WTC11 (cell line): ENCODE measurements around the gene BDKRB2. TPM values are rescaled to one million over a fixed set of nuclear protein-coding genes. Genes with fewer than 3 reads are reported as not detected.

Experiments used
- ATAC-seq: fragments of 200-7000 bp; cut with Tn5 transposase; 2 replicates; pipeline ENCODE4 v1.10.0; 2021; ENCODE audit warnings: mild to moderate bottlenecking, moderate library complexity
- CTCF ChIA-PET: fragments of 300-600 bp; sonication (Branson Sonifier 250); formaldehyde crosslinking; loops from one replicate; lab custom pipeline; 2021; ENCODE audit warnings: antibody characterized with exemption; lab: Charles Lee
- POLR2A ChIA-PET: fragments of 350-600 bp; sonication (Branson Sonifier 250); formaldehyde crosslinking; loops from one replicate; lab custom pipeline; 2021; ENCODE audit warnings: antibody characterized with exemption; lab: Charles Lee
- DNase-seq: peaks from one replicate; pipeline ENCODE4 v3.0.0; 2021; ENCODE audit warnings: low spot score
- H3K27ac Mint-ChIP-seq: 2 replicates; pipeline ENCODE4 v1.8.0; 2021; ENCODE audit warnings: mixed read lengths
- H3K27me3 Mint-ChIP-seq: 2 replicates; pipeline ENCODE4 v1.8.0; 2021; ENCODE audit warnings: low read depth, mild to moderate bottlenecking, moderate library complexity, mixed read lengths
- H3K36me3 Mint-ChIP-seq: 2 replicates; pipeline ENCODE4 v1.8.0; 2021; ENCODE audit warnings: mixed read lengths
- H3K4me1 Mint-ChIP-seq: 2 replicates; pipeline ENCODE4 v1.8.0; 2022; ENCODE audit warnings: mixed read lengths
- H3K4me3 Mint-ChIP-seq: 2 replicates; pipeline ENCODE4 v1.8.0; 2021; ENCODE audit warnings: mild to moderate bottlenecking, moderate library complexity, mixed read lengths
- H3K9me3 Mint-ChIP-seq: 2 replicates; pipeline ENCODE4 v1.8.0; 2021; ENCODE audit warnings: mixed read lengths
- CREB1 ChIP-seq: sonication (generic); formaldehyde crosslinking; IDR thresholded peaks from 2 replicates; pipeline ENCODE4 v1.8.0; 2023; ENCODE audit warnings: mild to moderate bottlenecking, missing genetic modification reagents
- EMX1 ChIP-seq: fragments of 250-450 bp; sonication (Bioruptor Pico); IDR thresholded peaks from 2 replicates; pipeline ENCODE4 v1.8.0; 2021; ENCODE audit warnings: mild to moderate bottlenecking
- FOXK1 ChIP-seq: sonication (generic); formaldehyde crosslinking; IDR thresholded peaks from 2 replicates; pipeline ENCODE4 v1.8.0; 2022; ENCODE audit warnings: mild to moderate bottlenecking, moderate library complexity, missing genetic modification reagents
- FOXP4 ChIP-seq: sonication (generic); formaldehyde crosslinking; IDR thresholded peaks from 2 replicates; pipeline ENCODE4 v1.8.0; 2022; ENCODE audit warnings: mild to moderate bottlenecking, missing genetic modification reagents
- GABPB1 ChIP-seq: sonication (generic); formaldehyde crosslinking; IDR thresholded peaks from 2 replicates; pipeline ENCODE4 v1.8.1; 2023; ENCODE audit warnings: mild to moderate bottlenecking, missing genetic modification reagents
- GTF2I ChIP-seq: fragments of 250-450 bp; sonication (Bioruptor Pico); conservative IDR thresholded peaks from 2 replicates; pipeline ENCODE4 v1.4.0; 2021; ENCODE audit warnings: mild to moderate bottlenecking
- MAX ChIP-seq: sonication (generic); formaldehyde crosslinking; IDR thresholded peaks from 2 replicates; pipeline ENCODE4 v1.8.0; 2022; ENCODE audit warnings: mild to moderate bottlenecking, missing genetic modification reagents
- NFE2L1 ChIP-seq: sonication (generic); formaldehyde crosslinking; IDR thresholded peaks from 2 replicates; pipeline ENCODE4 v1.8.1; 2023; ENCODE audit warnings: missing genetic modification reagents
- NFYB ChIP-seq: sonication (generic); formaldehyde crosslinking; conservative IDR thresholded peaks from 2 replicates; pipeline ENCODE4 v1.8.0; 2022; ENCODE audit warnings: low read depth, missing genetic modification reagents
- PRRX2 ChIP-seq: fragments of 250-450 bp; sonication (Bioruptor Pico); IDR thresholded peaks from 2 replicates; pipeline ENCODE4 v1.8.0; 2021; ENCODE audit warnings: mild to moderate bottlenecking
- SMAD3 ChIP-seq: sonication (generic); formaldehyde crosslinking; IDR thresholded peaks from 2 replicates; pipeline ENCODE4 v1.8.0; 2022; ENCODE audit warnings: missing genetic modification reagents, mild to moderate bottlenecking, borderline replicate concordance
- SOX15 ChIP-seq: fragments of 250-450 bp; sonication (Bioruptor Pico); IDR thresholded peaks from 2 replicates; pipeline ENCODE4 v1.9.0; 2021; ENCODE audit warnings: mild to moderate bottlenecking
- STAT6 ChIP-seq: sonication (generic); formaldehyde crosslinking; conservative IDR thresholded peaks from 2 replicates; pipeline ENCODE4 v1.8.1; 2023; ENCODE audit warnings: mild to moderate bottlenecking, low read depth, missing genetic modification reagents, moderate library complexity
- ZNF219 ChIP-seq: sonication (generic); formaldehyde crosslinking; IDR thresholded peaks from 2 replicates; pipeline ENCODE4 v1.8.0; 2023; ENCODE audit warnings: missing genetic modification reagents, mild to moderate bottlenecking, borderline replicate concordance
- ZNF317 ChIP-seq: sonication (generic); formaldehyde crosslinking; IDR thresholded peaks from 2 replicates; pipeline ENCODE4 v1.8.1; 2023; ENCODE audit warnings: low read depth, mild to moderate bottlenecking, moderate library complexity, missing genetic modification reagents, borderline replicate concordance
- ZNF416 ChIP-seq: fragments of 250-450 bp; sonication (Bioruptor Pico); IDR thresholded peaks from 2 replicates; pipeline ENCODE4 v1.9.0; 2021; ENCODE audit warnings: mild to moderate bottlenecking, inconsistent platforms
- total RNA-seq: library from RNA; stranded (reverse); gene quantifications from 3 replicates; pipeline ENCODE4 v1.2.3, GENCODE V29; 2021
- TF ChIP-seq, protein P1 (sequence below): fragments of 250-450 bp; sonication (Bioruptor Pico); IDR thresholded peaks from 2 replicates; pipeline ENCODE4 v1.9.0; 2021; ENCODE audit warnings: moderate library complexity, mild to moderate bottlenecking, inconsistent platforms, borderline replicate concordance
- TF ChIP-seq, protein P2 (sequence below): sonication (generic); formaldehyde crosslinking; IDR thresholded peaks from 2 replicates; pipeline ENCODE4 v1.8.0; 2023; ENCODE audit warnings: missing genetic modification reagents, mild to moderate bottlenecking, borderline replicate concordance
- TF ChIP-seq, protein P3 (sequence below): sonication (generic); formaldehyde crosslinking; IDR thresholded peaks from 2 replicates; pipeline ENCODE4 v1.8.0; 2022; ENCODE audit warnings: missing genetic modification reagents

BDKRB2 gene
- total RNA-seq, 1 experiment from 2014 or later, result 0.17 TPM

GRCh38 chr14:96260341-96260821 is 55.7 kb downstream of the BDKRB2 start (continued):
- TF ChIP-seq, protein P1, sequence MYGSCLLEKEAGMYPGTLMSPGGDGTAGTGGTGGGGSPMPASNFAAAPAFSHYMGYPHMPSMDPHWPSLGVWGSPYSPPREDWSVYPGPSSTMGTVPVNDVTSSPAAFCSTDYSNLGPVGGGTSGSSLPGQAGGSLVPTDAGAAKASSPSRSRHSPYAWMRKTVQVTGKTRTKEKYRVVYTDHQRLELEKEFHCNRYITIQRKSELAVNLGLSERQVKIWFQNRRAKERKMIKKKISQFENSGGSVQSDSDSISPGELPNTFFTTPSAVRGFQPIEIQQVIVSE (CRISPR knock-in tag), result no peak
- no peak for TF ChIP-seq GABPB1 (CRISPR knock-in tag)
- TF ChIP-seq FOXP4, result no peak
- TF ChIP-seq, protein P2, sequence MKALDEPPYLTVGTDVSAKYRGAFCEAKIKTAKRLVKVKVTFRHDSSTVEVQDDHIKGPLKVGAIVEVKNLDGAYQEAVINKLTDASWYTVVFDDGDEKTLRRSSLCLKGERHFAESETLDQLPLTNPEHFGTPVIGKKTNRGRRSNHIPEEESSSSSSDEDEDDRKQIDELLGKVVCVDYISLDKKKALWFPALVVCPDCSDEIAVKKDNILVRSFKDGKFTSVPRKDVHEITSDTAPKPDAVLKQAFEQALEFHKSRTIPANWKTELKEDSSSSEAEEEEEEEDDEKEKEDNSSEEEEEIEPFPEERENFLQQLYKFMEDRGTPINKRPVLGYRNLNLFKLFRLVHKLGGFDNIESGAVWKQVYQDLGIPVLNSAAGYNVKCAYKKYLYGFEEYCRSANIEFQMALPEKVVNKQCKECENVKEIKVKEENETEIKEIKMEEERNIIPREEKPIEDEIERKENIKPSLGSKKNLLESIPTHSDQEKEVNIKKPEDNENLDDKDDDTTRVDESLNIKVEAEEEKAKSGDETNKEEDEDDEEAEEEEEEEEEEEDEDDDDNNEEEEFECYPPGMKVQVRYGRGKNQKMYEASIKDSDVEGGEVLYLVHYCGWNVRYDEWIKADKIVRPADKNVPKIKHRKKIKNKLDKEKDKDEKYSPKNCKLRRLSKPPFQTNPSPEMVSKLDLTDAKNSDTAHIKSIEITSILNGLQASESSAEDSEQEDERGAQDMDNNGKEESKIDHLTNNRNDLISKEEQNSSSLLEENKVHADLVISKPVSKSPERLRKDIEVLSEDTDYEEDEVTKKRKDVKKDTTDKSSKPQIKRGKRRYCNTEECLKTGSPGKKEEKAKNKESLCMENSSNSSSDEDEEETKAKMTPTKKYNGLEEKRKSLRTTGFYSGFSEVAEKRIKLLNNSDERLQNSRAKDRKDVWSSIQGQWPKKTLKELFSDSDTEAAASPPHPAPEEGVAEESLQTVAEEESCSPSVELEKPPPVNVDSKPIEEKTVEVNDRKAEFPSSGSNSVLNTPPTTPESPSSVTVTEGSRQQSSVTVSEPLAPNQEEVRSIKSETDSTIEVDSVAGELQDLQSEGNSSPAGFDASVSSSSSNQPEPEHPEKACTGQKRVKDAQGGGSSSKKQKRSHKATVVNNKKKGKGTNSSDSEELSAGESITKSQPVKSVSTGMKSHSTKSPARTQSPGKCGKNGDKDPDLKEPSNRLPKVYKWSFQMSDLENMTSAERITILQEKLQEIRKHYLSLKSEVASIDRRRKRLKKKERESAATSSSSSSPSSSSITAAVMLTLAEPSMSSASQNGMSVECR (CRISPR knock-in tag), result no peak
- TF ChIP-seq NFYB (CRISPR knock-in tag), result no peak
- no peak for TF ChIP-seq SMAD3
- no peak for TF ChIP-seq CREB1 (CRISPR knock-in tag)
- no peak for TF ChIP-seq PRRX2 (CRISPR knock-in tag)

- TF ChIP-seq STAT6 (CRISPR knock-in tag) (no peak), GTF2I (no peak)
- TF ChIP-seq, all 79 proteins: peak for 0
- Mint-ChIP-seq H3K9me3 (peaks cover 5% of the 10 kb centered on the region), H3K36me3 (no peaks in the 10 kb centered on the region), H3K27me3 (no peaks in the 10 kb centered on the region), H3K4me1 (no peaks in the 10 kb centered on the region), H3K27ac (no peak overlapping the region), H3K4me3 (no peak overlapping the region)
- ChIA-PET CTCF (interaction anchor here (0.6 to 6.5 kb wide), 2 partner anchors 29 to 162 kb away, joined by 3 to 53 read pairs; no protein-coding TSS in a partner anchor), POLR2A (no interaction called here)
- DNase-seq, result no peak
- no peak for ATAC-seq
These were observed 56.4 kb downstream of the BDKRB2 start for GRCh38 chr14:96261053-96261452.

- H3K36me3 Mint-ChIP-seq, result no peaks in the 10 kb centered on the region
- no peak for ATAC-seq
- no peak for TF ChIP-seq ZNF219 (CRISPR knock-in tag)
- no peak for TF ChIP-seq ZNF317 (CRISPR knock-in tag)
- no peak for TF ChIP-seq ZNF416 (CRISPR knock-in tag)
- no peak for TF ChIP-seq PRRX2 (CRISPR knock-in tag)
- no peak for TF ChIP-seq FOXK1 (CRISPR knock-in tag)
- no peak for TF ChIP-seq MAX (CRISPR knock-in tag)
- no peak for TF ChIP-seq NFE2L1
- no peak for TF ChIP-seq SOX15 (CRISPR knock-in tag)
- no peak for TF ChIP-seq EMX1 (CRISPR knock-in tag)
- TF ChIP-seq, protein P3, sequence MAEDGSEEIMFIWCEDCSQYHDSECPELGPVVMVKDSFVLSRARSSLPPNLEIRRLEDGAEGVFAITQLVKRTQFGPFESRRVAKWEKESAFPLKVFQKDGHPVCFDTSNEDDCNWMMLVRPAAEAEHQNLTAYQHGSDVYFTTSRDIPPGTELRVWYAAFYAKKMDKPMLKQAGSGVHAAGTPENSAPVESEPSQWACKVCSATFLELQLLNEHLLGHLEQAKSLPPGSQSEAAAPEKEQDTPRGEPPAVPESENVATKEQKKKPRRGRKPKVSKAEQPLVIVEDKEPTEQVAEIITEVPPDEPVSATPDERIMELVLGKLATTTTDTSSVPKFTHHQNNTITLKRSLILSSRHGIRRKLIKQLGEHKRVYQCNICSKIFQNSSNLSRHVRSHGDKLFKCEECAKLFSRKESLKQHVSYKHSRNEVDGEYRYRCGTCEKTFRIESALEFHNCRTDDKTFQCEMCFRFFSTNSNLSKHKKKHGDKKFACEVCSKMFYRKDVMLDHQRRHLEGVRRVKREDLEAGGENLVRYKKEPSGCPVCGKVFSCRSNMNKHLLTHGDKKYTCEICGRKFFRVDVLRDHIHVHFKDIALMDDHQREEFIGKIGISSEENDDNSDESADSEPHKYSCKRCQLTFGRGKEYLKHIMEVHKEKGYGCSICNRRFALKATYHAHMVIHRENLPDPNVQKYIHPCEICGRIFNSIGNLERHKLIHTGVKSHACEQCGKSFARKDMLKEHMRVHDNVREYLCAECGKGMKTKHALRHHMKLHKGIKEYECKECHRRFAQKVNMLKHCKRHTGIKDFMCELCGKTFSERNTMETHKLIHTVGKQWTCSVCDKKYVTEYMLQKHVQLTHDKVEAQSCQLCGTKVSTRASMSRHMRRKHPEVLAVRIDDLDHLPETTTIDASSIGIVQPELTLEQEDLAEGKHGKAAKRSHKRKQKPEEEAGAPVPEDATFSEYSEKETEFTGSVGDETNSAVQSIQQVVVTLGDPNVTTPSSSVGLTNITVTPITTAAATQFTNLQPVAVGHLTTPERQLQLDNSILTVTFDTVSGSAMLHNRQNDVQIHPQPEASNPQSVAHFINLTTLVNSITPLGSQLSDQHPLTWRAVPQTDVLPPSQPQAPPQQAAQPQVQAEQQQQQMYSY, result no peak
These were observed 57.4 kb downstream of the BDKRB2 start for GRCh38 chr14:96261772-96262655.

More at GRCh38 chr14:96261772-96262655, 57.4 kb downstream of the BDKRB2 start:
- Mint-ChIP-seq H3K4me3 (no peak overlapping the region), H3K9me3 (peaks cover 5% of the 10 kb centered on the region), H3K27ac (no peak overlapping the region), H3K27me3 (no peaks in the 10 kb centered on the region), H3K4me1 (no peaks in the 10 kb centered on the region)
- no peak for DNase-seq
- POLR2A ChIA-PET, result no interaction called here
- CTCF ChIA-PET, result interaction anchor here (0.6 to 6.5 kb wide), 5 partner anchors 30 to 500 kb away, joined by 3 to 53 read pairs (median 4); no protein-coding TSS in a partner anchor
